ENCODE results near the gene ZKSCAN4.

ZKSCAN4 gene

DNA sequence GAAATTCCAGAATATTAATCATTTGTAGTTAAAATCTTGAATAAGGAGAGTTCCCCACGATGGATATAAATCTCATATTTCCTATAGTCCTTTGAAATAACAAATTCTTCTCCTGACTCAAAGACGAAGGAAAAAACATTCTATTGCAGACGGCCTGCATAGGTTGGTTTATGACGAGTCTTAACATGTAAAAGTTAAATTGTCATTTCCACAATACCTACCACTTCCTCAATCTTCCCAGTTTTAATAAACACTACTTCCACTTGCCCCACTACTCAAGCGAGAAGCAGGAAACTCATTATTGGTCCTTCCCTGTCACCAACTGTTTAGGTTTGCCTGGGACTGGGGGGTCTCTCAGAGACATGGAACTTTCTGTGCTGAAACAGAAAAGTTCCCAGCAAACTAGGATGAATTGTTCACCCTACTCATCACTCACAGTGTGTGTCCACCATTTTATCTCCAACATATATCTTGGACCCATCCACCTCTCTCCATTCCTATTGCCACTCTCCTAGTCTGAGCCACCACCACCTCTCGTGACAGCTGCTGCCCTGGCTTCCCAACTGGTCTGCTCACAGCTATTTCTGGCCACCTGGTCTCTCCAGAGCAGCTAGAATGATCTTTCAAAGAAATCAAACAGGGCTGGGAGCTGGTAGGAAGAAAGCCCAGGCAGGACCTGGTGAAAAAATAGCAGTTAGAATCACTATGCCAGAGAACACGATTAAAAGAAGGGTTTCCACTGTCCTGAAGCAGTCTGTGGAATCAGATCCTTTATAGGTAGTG lies 42.1 kb downstream of the ZKSCAN4 start:
- DNase-seq (ENCODE audit: low read depth, low spot score): no peak

DNA sequence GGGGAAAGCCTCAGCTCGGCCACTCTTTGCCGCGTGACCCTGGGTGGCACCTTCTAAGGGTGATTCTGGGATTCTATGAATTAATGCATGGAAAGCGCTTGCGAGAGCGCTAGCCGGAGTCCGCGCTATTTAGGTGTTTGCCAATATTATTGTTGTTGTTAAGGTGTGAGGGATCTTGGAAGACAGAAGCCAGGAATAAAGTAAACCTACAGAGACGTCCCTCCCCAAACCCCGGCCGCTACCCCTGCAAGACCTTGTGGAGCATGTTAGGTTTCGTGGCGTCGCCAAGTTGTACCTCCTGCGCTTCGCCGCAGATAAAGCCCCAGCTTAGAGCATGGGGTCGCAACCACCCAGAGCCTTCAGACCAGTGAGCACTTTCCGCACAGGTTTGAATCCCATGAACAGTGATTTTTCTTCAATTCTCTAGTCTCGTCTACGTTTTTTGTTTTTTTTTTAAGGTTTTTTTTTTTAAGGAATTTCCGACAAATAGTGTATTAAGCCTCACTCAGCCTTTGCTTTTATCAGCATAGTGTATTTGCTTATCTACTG lies 43.9 kb downstream of the ZKSCAN4 start:
- DNase-seq (ENCODE audit: low read depth, low spot score): no peak

DNA sequence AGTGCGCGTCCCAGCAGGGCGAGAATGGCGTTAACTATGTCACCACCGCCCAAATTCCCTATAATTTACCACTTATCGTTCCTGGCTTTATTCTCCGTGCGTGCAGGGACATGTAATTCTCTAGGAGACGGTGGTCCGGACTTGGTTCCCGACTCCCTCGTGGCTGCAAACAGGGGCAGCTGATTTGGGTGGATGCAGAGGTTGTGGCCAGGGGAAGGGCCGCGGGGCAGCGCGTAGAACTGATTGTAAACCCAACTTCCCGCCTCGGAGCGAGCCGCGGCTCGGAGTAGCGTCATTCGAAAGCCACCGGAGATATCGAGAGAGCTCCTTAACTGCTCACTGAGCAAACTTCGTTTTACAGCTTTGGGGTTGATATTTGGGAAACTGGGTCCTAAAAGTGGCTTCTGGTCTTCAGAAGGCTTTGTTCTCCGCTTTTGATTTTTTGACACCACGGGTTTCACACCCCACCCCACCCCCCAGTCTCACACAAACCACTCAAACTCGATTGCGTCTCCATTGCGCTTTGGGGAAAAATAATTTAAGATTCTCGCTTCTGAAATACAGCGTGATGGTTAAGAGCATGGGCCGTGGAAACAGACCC lies 44.5 kb downstream of the ZKSCAN4 start:
- DNase-seq (ENCODE audit: low read depth, low spot score): no peak

- no peak for DNase-seq (ENCODE audit: low read depth, low spot score)
Observed at GRCh38 chr6:28206928-28207509, 45.0 kb downstream of the ZKSCAN4 start.

DNA sequence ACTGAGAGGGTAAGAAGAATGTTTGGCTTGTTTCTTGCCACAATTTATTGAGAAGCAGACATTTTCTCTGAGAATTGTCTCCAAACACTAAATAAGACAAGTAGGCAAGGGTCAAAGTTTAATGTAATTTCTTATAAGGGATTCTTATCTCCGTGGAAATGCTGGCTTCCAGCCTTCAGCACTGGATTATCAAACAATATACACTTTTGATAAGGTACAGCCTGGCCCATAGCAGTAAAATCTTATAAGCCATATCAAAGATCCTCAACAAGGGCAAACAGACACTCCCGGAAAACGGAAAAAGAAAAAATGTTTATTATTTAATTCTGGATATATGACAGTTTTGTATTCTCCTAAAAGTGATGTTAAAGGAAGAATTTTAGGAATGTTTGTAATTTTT lies 45.5 kb downstream of the ZKSCAN4 start:
- DNase-seq (ENCODE audit: low read depth, low spot score): no peak

- no peak for DNase-seq (ENCODE audit: low read depth, low spot score)
Observed at GRCh38 chr6:28205879-28206278, 46.2 kb downstream of the ZKSCAN4 start.

GRCh38 chr6:28203201-28203600 lies 48.9 kb downstream of the ZKSCAN4 start:
- DNase-seq (ENCODE audit: low read depth, low spot score): no peak

DNA sequence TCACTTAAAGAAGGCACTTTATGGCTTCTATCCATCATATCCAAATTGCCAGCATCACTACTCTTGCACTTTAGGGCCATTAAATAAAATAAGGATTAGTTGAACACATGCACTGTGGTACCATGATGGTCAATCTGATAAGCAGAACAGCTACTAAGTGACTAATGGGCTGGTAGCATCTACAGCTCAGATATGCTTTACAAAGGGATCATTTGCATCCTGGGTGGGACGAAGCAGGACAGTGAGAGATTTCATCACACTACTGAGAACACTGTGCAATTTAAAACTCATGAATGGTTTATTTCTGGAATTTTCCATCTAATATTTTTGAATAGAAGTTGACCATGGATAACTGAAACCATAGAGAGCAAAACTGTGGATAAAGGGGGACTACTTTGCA lies 52.0 kb downstream of the ZKSCAN4 start:
- DNase-seq (ENCODE audit: low read depth, low spot score): no peak
